GM20431 (cell line): ENCODE measurements around the gene ALDH8A1.

Source experiments
- in situ Hi-C: fragments of 300-500 bp; cut with MseI, MboI; formaldehyde crosslinking; loops from one replicate; pipeline ENCODE4 v1.15.0; 2020; ENCODE audit warnings: low sequenced_read_pairs; ENCODE audit not compliant: unreplicated experiment

ALDH8A1 gene

GRCh38 chr6:134883314-134883713, 66.6 kb downstream of the ALDH8A1 start:
- in situ Hi-C loops, result no loop called here

GRCh38 chr6:134882426-134883038, 67.4 kb downstream of the ALDH8A1 start:
- in situ Hi-C loops, result no loop called here

- in situ Hi-C loops, result no loop called here
These were observed 69.3 kb downstream of the ALDH8A1 start for GRCh38 chr6:134880487-134881190.

- in situ Hi-C loops, result no loop called here
These were observed 71.8 kb downstream of the ALDH8A1 start for GRCh38 chr6:134878136-134878535.

GRCh38 chr6:134875367-134875766, 74.5 kb downstream of the ALDH8A1 start:
- in situ Hi-C loops, result no loop called here

- in situ Hi-C loops, result no loop called here
These were observed 76.2 kb downstream of the ALDH8A1 start for GRCh38 chr6:134873500-134874388.

- in situ Hi-C loops, result no loop called here
These were observed 79.0 kb downstream of the ALDH8A1 start for GRCh38 chr6:134870677-134871498.

- in situ Hi-C loops, result no loop called here
These were observed 81.1 kb downstream of the ALDH8A1 start for GRCh38 chr6:134868812-134869211.
